HUES64 (cell line): Measurements from ENCODE around the gene RBM26.
"Not testable (repeated sequence)": the region's sequence is repeated elsewhere in the genome, so short reads cannot be mapped to it uniquely, and the experiment has no call there.

ENCODE experiments used
- H3K27ac ChIP-seq: 2 replicates; pipeline ENCODE4 v1.7.0; 2013; ENCODE audit warnings: low read depth, low read length, inconsistent platforms
- H3K27me3 ChIP-seq: 2 replicates; pipeline ENCODE4 v1.6.1; 2013; ENCODE audit warnings: mild to moderate bottlenecking, low read length; ENCODE audit not compliant: insufficient read depth
- H3K36me3 ChIP-seq: 2 replicates; pipeline ENCODE4 v1.6.1; 2013; ENCODE audit warnings: mild to moderate bottlenecking, low read length; ENCODE audit not compliant: insufficient read depth
- H3K4me1 ChIP-seq: 2 replicates; pipeline ENCODE4 v1.6.1; 2013; ENCODE audit warnings: mild to moderate bottlenecking, low read length, moderate library complexity; ENCODE audit not compliant: insufficient read depth
- H3K4me3 ChIP-seq: 2 replicates; pipeline ENCODE4 v1.5.1; 2013; ENCODE audit warnings: mild to moderate bottlenecking, low read length, moderate library complexity
- H3K9ac ChIP-seq: 2 replicates; pipeline ENCODE4 v1.6.1; 2013; ENCODE audit warnings: mild to moderate bottlenecking, low read depth, low read length
- H3K9me3 ChIP-seq: 2 replicates; pipeline ENCODE4 v1.6.1; 2013; ENCODE audit warnings: low read depth, low read length; ENCODE audit not compliant: insufficient read depth
- WGBS: fragments of 150-250, 120-280 bp; methylation state at CpG from one replicate; pipeline ENCODE4 v1.1.7; 2013; ENCODE audit warnings: missing lambda C conversion rate; 5-methylcytosine and 5-hydroxymethylcytosine counted together

Gene RBM26

DNA sequence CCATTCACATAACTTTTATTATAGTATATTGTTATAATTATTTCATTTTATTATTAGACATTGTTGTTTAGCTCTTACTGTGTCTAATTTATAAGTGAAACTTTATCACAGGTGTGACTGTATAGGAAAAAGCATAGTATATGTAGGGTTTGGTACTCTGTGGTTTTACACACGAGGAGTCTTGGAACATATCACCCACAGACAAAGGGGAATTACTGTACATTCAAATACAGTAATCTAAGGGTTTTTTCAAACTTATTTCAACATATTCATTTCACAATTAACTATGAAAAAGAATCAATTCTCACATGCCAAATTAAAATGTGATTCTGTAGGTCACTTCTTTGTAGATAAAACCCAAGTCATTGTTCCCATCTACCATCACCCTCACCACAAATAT lies 46.0 kb downstream of the RBM26 start:
- Histone ChIP-seq H3K27me3 (no peaks in the 10 kb centered on the region), H3K9me3 (no peaks in the 10 kb centered on the region), H3K4me3 (no peak overlapping the region), H3K36me3 (peaks cover 99% of the 10 kb centered on the region), H3K4me1 (no peaks in the 10 kb centered on the region; the same call in 1 of the 2 replicates), H3K27ac (no peak overlapping the region), H3K9ac (no peak overlapping the region)
- no CpG with 5 or more reads among the region's 1 CpG for WGBS

- Histone ChIP-seq H3K36me3 (peaks cover 99% of the 10 kb centered on the region), H3K4me3 (no peak overlapping the region), H3K9me3 (no peaks in the 10 kb centered on the region), H3K9ac (no peak overlapping the region), H3K27ac (no peak overlapping the region), H3K4me1 (no peaks in the 10 kb centered on the region; the same call in 1 of the 2 replicates), H3K27me3 (no peaks in the 10 kb centered on the region)
Observed at GRCh38 chr13:79359064-79359463, 47.0 kb downstream of the RBM26 start.

- Histone ChIP-seq H3K9me3 (no peaks in the 10 kb centered on the region), H3K4me1 (no peaks in the 10 kb centered on the region; the same call in 1 of the 2 replicates), H3K4me3 (no peak overlapping the region), H3K36me3 (peaks cover 90% of the 10 kb centered on the region), H3K27ac (no peak overlapping the region), H3K27me3 (no peaks in the 10 kb centered on the region), H3K9ac (no peak overlapping the region)
- WGBS = 97% methylated on average over 3 of the region's 3 CpGs
Observed at GRCh38 chr13:79354285-79354684, 51.8 kb downstream of the RBM26 start.

- no peak overlapping the region for H3K27ac ChIP-seq
- peaks cover 88% of the 10 kb centered on the region for H3K36me3 ChIP-seq
- H3K4me1 ChIP-seq = no peaks in the 10 kb centered on the region; the same call in 1 of the 2 replicates
- no peak overlapping the region for H3K9ac ChIP-seq
- WGBS = 96% methylated on average over 1 of the region's 2 CpGs
- H3K9me3 ChIP-seq = no peaks in the 10 kb centered on the region
- no peak overlapping the region for H3K4me3 ChIP-seq
- no peaks in the 10 kb centered on the region for H3K27me3 ChIP-seq
Observed at GRCh38 chr13:79353693-79354092, 52.4 kb downstream of the RBM26 start.

GRCh38 chr13:79352107-79352506 lies 53.9 kb downstream of the RBM26 start:
- peaks cover 88% of the 10 kb centered on the region for H3K36me3 ChIP-seq

DNA sequence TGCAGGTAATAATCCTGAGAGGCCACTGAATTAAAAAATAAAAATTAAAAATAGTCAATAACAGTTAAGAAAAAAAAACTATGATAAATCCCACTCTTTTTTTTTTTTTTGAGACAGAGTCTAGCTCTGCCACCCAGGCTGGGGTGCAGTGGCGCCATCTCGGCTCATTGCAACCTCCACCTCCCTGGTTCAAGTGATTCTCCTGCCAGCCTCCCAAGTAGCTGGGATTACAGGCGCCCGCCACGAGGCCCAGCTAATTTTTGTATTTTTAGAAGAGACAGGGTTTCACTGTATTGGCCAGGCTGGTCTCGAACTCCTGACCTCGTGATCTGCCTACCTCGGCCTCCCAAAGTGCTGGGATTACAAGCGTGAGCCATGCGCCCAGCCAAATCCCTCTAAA lies 56.4 kb downstream of the RBM26 start:
- not testable (repeated sequence) for H3K9ac ChIP-seq, H3K4me1 ChIP-seq, H3K4me3 ChIP-seq, H3K27me3 ChIP-seq, H3K9me3 ChIP-seq, H3K27ac ChIP-seq
- 94% methylated on average over 10 of the region's 10 CpGs for WGBS
- peaks cover 84% of the 10 kb centered on the region for H3K36me3 ChIP-seq

More at GRCh38 chr13:79352107-79352506, 53.9 kb downstream of the RBM26 start:
- H3K4me1 ChIP-seq = no peaks in the 10 kb centered on the region; the same call in 1 of the 2 replicates
- H3K27ac ChIP-seq = no peak overlapping the region
- no peaks in the 10 kb centered on the region for H3K9me3 ChIP-seq
- H3K9ac ChIP-seq = no peak overlapping the region
- H3K27me3 ChIP-seq = no peaks in the 10 kb centered on the region
- H3K4me3 ChIP-seq = no peak overlapping the region

- peaks cover 84% of the 10 kb centered on the region for H3K36me3 ChIP-seq
Observed at GRCh38 chr13:79349011-79349410, 57.0 kb downstream of the RBM26 start.

GRCh38 chr13:79346300-79346914 lies 59.6 kb downstream of the RBM26 start:
- Histone ChIP-seq H3K9ac (no peak overlapping the region), H3K4me1 (no peaks in the 10 kb centered on the region), H3K4me3 (no peak overlapping the region), H3K27me3 (no peaks in the 10 kb centered on the region), H3K27ac (no peak overlapping the region), H3K36me3 (peaks cover 85% of the 10 kb centered on the region), H3K9me3 (no peaks in the 10 kb centered on the region)
- WGBS = 97% methylated on average over 6 of the region's 6 CpGs

More at GRCh38 chr13:79349011-79349410, 57.0 kb downstream of the RBM26 start:
- no peaks in the 10 kb centered on the region for H3K4me1 ChIP-seq
- H3K27ac ChIP-seq = no peak overlapping the region
- no CpG with 5 or more reads among the region's 3 CpGs for WGBS
- no peak overlapping the region for H3K9ac ChIP-seq
- H3K9me3 ChIP-seq = no peaks in the 10 kb centered on the region
- H3K4me3 ChIP-seq = no peak overlapping the region
- H3K27me3 ChIP-seq = no peaks in the 10 kb centered on the region

DNA sequence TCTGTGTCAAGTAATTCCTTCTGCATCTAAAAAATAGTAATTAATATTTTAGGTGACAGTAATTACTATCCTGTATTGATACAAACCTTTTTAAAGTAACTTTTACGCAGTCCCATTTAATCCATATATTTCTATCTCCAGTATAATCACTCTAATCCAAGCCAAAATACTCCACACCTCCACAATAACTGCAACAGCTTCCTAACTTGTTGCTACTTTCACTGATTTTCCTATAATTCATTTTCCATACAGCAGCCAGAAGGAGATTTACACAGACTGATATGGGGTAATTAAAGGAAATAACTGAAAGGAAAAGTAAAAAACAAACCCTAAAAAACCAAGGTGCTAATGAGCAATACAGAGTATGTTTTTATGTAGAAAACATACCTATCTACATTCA lies 64.9 kb downstream of the RBM26 start:
- no peaks in the 10 kb centered on the region for H3K4me1 ChIP-seq
- no peak overlapping the region for H3K9ac ChIP-seq
- no peak overlapping the region for H3K4me3 ChIP-seq
- H3K9me3 ChIP-seq = no peaks in the 10 kb centered on the region
- 95% methylated on average over 1 of the region's 1 CpG for whole genome bisulfite sequencing
- no peak overlapping the region for H3K27ac ChIP-seq
- H3K36me3 ChIP-seq = peaks cover 98% of the 10 kb centered on the region
- H3K27me3 ChIP-seq = no peaks in the 10 kb centered on the region

GRCh38 chr13:79340490-79340889 lies 65.6 kb downstream of the RBM26 start:
- Histone ChIP-seq H3K4me1 (no peaks in the 10 kb centered on the region), H3K27ac (no peak overlapping the region), H3K9me3 (no peaks in the 10 kb centered on the region), H3K4me3 (no peak overlapping the region), H3K27me3 (no peaks in the 10 kb centered on the region), H3K36me3 (peaks cover 100% of the 10 kb centered on the region), H3K9ac (no peak overlapping the region)
- 97% methylated on average over 2 of the region's 2 CpGs for WGBS

DNA sequence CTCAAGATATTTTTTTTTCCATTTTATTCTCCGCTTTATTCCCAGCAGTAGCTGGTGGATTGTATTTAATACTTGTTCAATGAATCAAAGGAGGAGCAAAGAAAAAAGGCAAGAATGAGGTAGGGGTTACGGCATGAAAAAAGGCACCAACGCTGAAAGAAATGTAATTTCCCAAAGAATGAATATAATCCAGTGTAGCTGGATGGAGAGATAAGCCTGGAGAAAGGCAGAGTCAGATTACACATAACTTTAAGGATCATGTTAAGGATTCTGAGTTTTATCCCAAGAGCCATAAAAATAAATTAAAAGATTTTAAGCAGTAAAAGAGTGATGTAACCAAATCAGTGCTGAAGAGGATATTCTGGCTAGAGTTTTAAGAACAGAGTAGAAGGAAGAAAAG lies 67.7 kb downstream of the RBM26 start:
- H3K27ac ChIP-seq = no peak overlapping the region
- no peak overlapping the region for H3K9ac ChIP-seq
- H3K9me3 ChIP-seq = no peaks in the 10 kb centered on the region
- H3K4me3 ChIP-seq = no peak overlapping the region
- no peaks in the 10 kb centered on the region for H3K27me3 ChIP-seq
- peaks cover 100% of the 10 kb centered on the region for H3K36me3 ChIP-seq
- H3K4me1 ChIP-seq = no peaks in the 10 kb centered on the region
- 96% methylated on average over 3 of the region's 3 CpGs for WGBS

DNA sequence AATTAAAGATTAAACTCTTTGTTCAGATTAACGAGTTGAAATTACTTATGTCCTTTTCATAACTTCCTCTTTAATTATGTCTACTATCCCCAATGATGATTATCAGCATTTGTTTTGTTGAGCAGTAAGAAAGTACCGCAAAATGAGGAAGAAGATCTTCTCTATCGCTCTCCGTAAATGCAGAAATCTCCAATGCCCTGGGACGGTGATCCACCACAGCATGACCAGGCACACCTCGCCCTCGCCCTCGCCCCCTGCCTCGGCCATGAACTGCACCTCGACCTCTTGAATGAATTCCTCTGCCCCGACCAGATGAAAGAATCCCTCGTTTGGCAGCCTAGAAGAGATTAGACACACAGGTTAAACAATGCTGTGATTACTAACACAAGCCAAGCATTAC lies 69.1 kb downstream of the RBM26 start:
- H3K27ac ChIP-seq = no peak overlapping the region
- H3K9ac ChIP-seq = no peak overlapping the region
- no peak overlapping the region for H3K4me3 ChIP-seq
- no peaks in the 10 kb centered on the region for H3K9me3 ChIP-seq
- no peaks in the 10 kb centered on the region for H3K27me3 ChIP-seq
- H3K4me1 ChIP-seq = no peaks in the 10 kb centered on the region
- H3K36me3 ChIP-seq = peaks cover 100% of the 10 kb centered on the region
- WGBS = 94% methylated on average over 12 of the region's 12 CpGs
